Endothelial cell of umbilical vein (primary cell): Measurements from ENCODE around the gene KIF25.

Experiments used
- CTCF ChIP-seq, 2 donors: IDR thresholded peaks; 1 replicate in 1 of 2; 2 replicates in 1 of 2; pipeline ENCODE4 v1.5.1; 2011; ENCODE audit warnings: low read length in 2 of 2, mild to moderate bottlenecking in 2 of 2, moderate library complexity in 2 of 2, control low read depth in 1 of 2, inconsistent platforms in 1 of 2, low read depth in 1 of 2; ENCODE audit not compliant: insufficient read depth in 1 of 2; ENCODE audit errors: extremely low read depth in 1 of 2
- EZH2 ChIP-seq: IDR thresholded peaks from 2 replicates; pipeline ENCODE4 v1.6.1; 2012; ENCODE audit warnings: borderline replicate concordance, low read depth, mild to moderate bottlenecking, moderate library complexity, low read length, inconsistent platforms; ENCODE audit not compliant: severe bottlenecking
- JUN ChIP-seq: IDR thresholded peaks from 2 replicates; pipeline ENCODE4 v1.6.1; 2011; ENCODE audit warnings: borderline replicate concordance, low read depth; ENCODE audit not compliant: insufficient read length, insufficient read depth
- MYC ChIP-seq: IDR thresholded peaks from one replicate; pipeline ENCODE4 v1.6.1; 2011; ENCODE audit warnings: mild to moderate bottlenecking, low read depth, low read length
- POLR2A ChIP-seq: IDR thresholded peaks from 2 replicates; pipeline ENCODE4 v1.6.1; 2012; ENCODE audit warnings: low read depth, mild to moderate bottlenecking, control low read depth, low read length
- POLR2AphosphoS5 ChIP-seq: IDR thresholded peaks from 2 replicates; pipeline ENCODE4 v1.6.1; 2012; ENCODE audit warnings: low read depth, mild to moderate bottlenecking, control low read depth, low read length, moderate library complexity; ENCODE audit not compliant: insufficient read depth
- TF ChIP-seq, protein P1 (sequence below): IDR thresholded peaks from 2 replicates; pipeline ENCODE4 v1.6.1; 2011; ENCODE audit not compliant: insufficient read depth, insufficient read length

DNA sequence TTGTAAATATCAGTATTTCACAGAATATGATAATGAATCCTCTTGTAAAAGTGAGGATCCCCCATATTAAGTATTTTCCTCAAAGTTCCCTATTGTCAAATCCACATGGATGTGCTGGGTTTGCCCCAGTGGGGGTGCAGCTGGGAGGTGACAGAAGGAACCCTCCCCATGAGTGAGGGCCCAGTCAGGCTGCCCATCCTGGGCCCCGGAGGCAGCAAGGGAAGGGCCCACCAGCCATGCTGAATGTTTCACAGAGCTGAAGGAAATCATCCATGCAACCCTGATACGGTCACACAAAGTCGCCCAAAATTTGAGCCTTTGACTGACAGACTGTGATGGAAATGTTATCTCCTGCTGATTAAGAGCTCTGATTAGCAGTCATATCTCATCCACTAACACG lies 41.8 kb downstream of the KIF25 start:
- TF ChIP-seq CTCF (IDR thresholded peaks at IDR 0.05; ENCODE audit: extremely low read depth in 1 of 2, insufficient read depth in 1 of 2, low read depth in 1 of 2, low read length in 2 of 2) (no peak), POLR2AphosphoS5 (no peak), POLR2A (no peak), JUN (no peak), EZH2 (no peak), MYC (no peak)
- TF ChIP-seq, protein P1, sequence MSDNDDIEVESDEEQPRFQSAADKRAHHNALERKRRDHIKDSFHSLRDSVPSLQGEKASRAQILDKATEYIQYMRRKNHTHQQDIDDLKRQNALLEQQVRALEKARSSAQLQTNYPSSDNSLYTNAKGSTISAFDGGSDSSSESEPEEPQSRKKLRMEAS, result no peak
